Stomach (tissue), 9 donors: ENCODE measurements around the gene ABCA1. TPM values are rescaled to one million over a fixed set of nuclear protein-coding genes. Genes with fewer than 3 reads are reported as not detected.
A peak's percentile ranks its signal among the peaks of the same experiment; 100 is the strongest.

Experiments used
- DNase-seq, 2 donors: peaks; one replicate each; pipeline versions ENCODE4 v3.0.0 to v3.0.0-alpha.2; 2013 to 2019
- H3K27ac ChIP-seq, 5 donors: fragments of 200-600 bp in 4 of 5; sonication (generic) in 4 of 5; one replicate each; pipeline ENCODE4 v1.5.1; 2013 to 2019; ENCODE audit warnings: mild to moderate bottlenecking in 1 of 5, moderate library complexity in 1 of 5
- H3K27me3 ChIP-seq, 3 donors: fragments of 200-600 bp; sonication (generic); one replicate each; pipeline ENCODE4 v1.5.1; 2017 to 2019; ENCODE audit warnings: mixed run types in 1 of 3
- H3K36me3 ChIP-seq, 4 donors: fragments of 200-600 bp; sonication (generic); 1 replicate in 3 of 4; 2 replicates in 1 of 4; pipeline ENCODE4 v1.5.1; 2016 to 2019
- H3K4me1 ChIP-seq, 4 donors: fragments of 200-600 bp; sonication (generic); one replicate each; pipeline ENCODE4 v1.5.1; 2016 to 2019
- H3K4me3 ChIP-seq, 4 donors: fragments of 200-600 bp; sonication (generic) in 3 of 4; one replicate each; pipeline ENCODE4 v1.5.1; 2016 to 2019; ENCODE audit warnings: mild to moderate bottlenecking in 1 of 4
- H3K9me3 ChIP-seq, 4 donors: fragments of 200-600 bp; sonication (generic); one replicate each; pipeline ENCODE4 v1.5.1; 2016 to 2019
- EP300 ChIP-seq: sonication (generic); formaldehyde crosslinking; IDR thresholded peaks from one replicate; pipeline ENCODE4 v1.6.1; 2017; ENCODE audit warnings: antibody characterized with exemption
- POLR2A ChIP-seq, 4 donors: fragments of 450-650 bp; IDR thresholded peaks; one replicate each; pipeline ENCODE4 v1.6.1; 2016; ENCODE audit warnings: antibody characterized with exemption in 4 of 4, control low read depth in 2 of 4, mild to moderate bottlenecking in 1 of 4, moderate library complexity in 1 of 4
- POLR2AphosphoS5 ChIP-seq, 3 donors: sonication (generic); formaldehyde crosslinking; IDR thresholded peaks; one replicate each; pipeline ENCODE4 v1.6.1; 2016; ENCODE audit warnings: antibody characterized with exemption in 3 of 3
- WGBS, 5 donors: extraction: QIAGEN DNeasy Blood & Tissue Kit in 3 of 5; methylation state at CpG; one replicate each; pipeline versions ENCODE4 v1.1.5 to v1.1.7; 2013 to 2018; 5-methylcytosine and 5-hydroxymethylcytosine counted together
- intact Hi-C: fragments of 100-400 bp; cut with DNase I; formaldehyde crosslinking; loops from one replicate; pipeline ENCODE4 v1.15.1; 2023; ENCODE audit warnings: low total_unique reads
- polyA plus RNA-seq, 3 donors: library from polyadenylated mRNA; stranded (reverse); fragments of 200-250 nt; gene quantifications; one replicate each; pipeline ENCODE4 v1.2.3, GENCODE V29; 2013
- total RNA-seq, 5 donors: library from RNA; depleted of rRNA; stranded (reverse); fragments of >200 nt; gene quantifications; one replicate each; pipeline versions ENCODE4 v1.1.0 to v1.2.3, GENCODE V29; 2014 to 2016
- TF ChIP-seq, protein P1 (sequence below), 7 experiments: fragments of 450-650 bp in 4 of 7; fragments of 200-600 bp in 3 of 7; sonication (generic) in 3 of 7; IDR thresholded peaks; one replicate each; pipeline ENCODE4 v1.5.1; 2016 to 2019; ENCODE audit warnings: antibody characterized with exemption in 7 of 7, control low read depth in 2 of 7, mild to moderate bottlenecking in 1 of 7
- donor health status: healthy with polysubstance abuse.
- donor health status: Bipolar disorder and iron deficiency.
- donor health status: healthy.

ABCA1 gene
- total and polyA plus RNA-seq, 8 donors, result 1.9 to 75.3 (median 18.4) TPM

DNA sequence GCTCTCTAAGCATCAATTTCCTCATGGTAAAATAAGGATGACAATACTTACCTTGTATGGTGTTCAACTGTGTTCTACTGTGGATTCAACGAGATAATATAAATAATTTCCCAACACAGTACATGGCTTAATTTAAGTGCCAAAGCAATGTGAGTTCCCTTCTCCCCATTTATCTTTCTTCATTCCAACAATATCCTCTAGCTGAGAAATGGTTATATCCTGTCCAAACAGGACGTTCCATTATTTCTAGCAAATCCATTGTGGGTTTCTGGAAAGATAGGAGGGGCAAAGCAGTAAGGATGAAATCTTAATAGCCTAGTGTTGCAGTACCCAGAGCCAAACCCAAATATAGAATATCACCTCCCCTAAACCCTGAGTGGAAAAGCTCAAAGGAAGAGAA lies 22.0 kb downstream of the ABCA1 start:
- peak overlapping the region in 4 of 5 donors; percentile 67 to 84 (median 78) for H3K27ac ChIP-seq
- DNase-seq, result no peak
- 36 to 69% (median 59%) methylated on average over 2 of the region's 2 CpGs for WGBS, 5 donors
- no peaks in the 10 kb centered on the region for H3K9me3 ChIP-seq
- peak in 1 of 3 donors; percentile 36 for TF ChIP-seq POLR2AphosphoS5 (IDR thresholded peaks at IDR 0.05)
- TF ChIP-seq, protein P1, sequence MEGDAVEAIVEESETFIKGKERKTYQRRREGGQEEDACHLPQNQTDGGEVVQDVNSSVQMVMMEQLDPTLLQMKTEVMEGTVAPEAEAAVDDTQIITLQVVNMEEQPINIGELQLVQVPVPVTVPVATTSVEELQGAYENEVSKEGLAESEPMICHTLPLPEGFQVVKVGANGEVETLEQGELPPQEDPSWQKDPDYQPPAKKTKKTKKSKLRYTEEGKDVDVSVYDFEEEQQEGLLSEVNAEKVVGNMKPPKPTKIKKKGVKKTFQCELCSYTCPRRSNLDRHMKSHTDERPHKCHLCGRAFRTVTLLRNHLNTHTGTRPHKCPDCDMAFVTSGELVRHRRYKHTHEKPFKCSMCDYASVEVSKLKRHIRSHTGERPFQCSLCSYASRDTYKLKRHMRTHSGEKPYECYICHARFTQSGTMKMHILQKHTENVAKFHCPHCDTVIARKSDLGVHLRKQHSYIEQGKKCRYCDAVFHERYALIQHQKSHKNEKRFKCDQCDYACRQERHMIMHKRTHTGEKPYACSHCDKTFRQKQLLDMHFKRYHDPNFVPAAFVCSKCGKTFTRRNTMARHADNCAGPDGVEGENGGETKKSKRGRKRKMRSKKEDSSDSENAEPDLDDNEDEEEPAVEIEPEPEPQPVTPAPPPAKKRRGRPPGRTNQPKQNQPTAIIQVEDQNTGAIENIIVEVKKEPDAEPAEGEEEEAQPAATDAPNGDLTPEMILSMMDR (IDR thresholded peaks at IDR 0.05), result no peak
- peaks cover 50 to 94% (median 70%) of the 10 kb centered on the region in 4 donors for H3K4me1 ChIP-seq
- intact Hi-C loops, result no loop called here
- no peaks in the 10 kb centered on the region for H3K27me3 ChIP-seq
- peaks cover 0 to 26% (median 15%) of the 10 kb centered on the region in 4 donors for H3K36me3 ChIP-seq
- H3K4me3 ChIP-seq, result no peak overlapping the region

DNA sequence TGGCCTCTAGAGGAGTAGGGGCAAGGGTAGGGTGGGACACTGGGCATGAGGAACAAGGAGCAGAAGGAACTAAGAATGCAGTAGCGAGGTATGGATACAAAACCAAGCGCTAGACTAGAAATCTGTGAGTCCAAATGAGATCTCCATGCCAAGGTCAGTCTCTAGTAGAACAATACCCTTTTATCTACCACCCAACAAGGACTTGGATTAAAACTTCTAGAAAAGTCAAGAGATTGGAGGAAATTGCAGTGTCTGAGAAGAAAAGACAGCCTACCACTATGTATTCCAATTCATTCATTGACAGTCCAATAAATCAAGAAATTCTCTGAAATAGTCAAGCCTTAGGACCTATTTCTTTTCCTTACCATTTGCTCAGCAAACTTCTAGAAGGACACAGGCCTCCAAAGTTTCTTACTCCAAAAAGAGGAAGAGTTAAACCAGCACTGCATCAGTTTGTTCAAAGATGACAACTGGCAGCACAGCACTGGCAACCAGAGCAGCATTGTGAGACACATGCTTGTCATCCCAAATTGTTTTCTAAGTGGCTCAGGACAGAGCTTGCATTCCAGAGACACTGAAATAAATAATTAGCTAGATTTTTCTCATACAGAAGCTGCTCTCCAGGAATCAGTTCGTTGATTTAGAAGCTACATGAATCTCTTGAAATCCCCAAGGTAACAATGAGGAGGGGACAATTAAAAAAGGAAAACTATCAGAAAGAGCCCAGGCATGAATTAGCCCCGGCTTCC lies 22.6 kb downstream of the ABCA1 start:
- DNase-seq, result no peak
- peaks cover 0 to 29% (median 20%) of the 10 kb centered on the region in 4 donors for H3K36me3 ChIP-seq
- no peak overlapping the region for H3K4me3 ChIP-seq
- 70 to 85% (median 82%) methylated on average over 4 of the region's 4 CpGs for WGBS, 5 donors
- no peaks in the 10 kb centered on the region for H3K27me3 ChIP-seq
- peak overlapping the region in 4 of 5 donors; percentile 67 to 84 (median 78) for H3K27ac ChIP-seq
- TF ChIP-seq POLR2A (IDR thresholded peaks at IDR 0.05), result no peak
- TF ChIP-seq EP300, result no peak
- TF ChIP-seq, protein P1 (IDR thresholded peaks at IDR 0.05), result no peak
- TF ChIP-seq POLR2AphosphoS5 (IDR thresholded peaks at IDR 0.05), result no peak
- intact Hi-C loops, result no loop called here
- no peaks in the 10 kb centered on the region for H3K9me3 ChIP-seq
- H3K4me1 ChIP-seq, result peaks cover 44 to 94% (median 68%) of the 10 kb centered on the region in 4 donors

DNA sequence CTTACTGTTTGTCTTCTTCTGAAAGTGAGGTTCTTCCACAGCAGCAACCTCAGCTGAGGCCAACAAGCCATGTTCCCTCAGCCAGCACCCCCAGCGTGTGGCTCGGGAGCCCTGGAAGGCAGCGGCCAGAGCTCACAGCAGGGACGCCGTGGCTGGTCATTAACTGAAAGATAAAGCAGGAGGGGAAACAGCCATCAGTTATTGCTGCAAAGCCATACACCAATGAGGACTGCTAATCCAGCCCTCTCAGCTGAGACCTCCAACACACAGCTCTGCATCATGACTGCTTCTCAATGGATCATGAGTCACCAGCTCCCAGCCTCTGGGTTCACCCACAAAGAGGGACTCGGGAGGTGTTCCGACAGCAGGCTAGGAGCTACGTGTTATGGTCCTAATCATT lies 24.3 kb downstream of the ABCA1 start:
- intact Hi-C loops, result no loop called here
- 63 to 87% (median 72%) methylated on average over 8 of the region's 8 CpGs for WGBS, 5 donors
- H3K27ac ChIP-seq, result peak overlapping the region in 3 of 5 donors; percentile 22 to 84 (median 82)

DNA sequence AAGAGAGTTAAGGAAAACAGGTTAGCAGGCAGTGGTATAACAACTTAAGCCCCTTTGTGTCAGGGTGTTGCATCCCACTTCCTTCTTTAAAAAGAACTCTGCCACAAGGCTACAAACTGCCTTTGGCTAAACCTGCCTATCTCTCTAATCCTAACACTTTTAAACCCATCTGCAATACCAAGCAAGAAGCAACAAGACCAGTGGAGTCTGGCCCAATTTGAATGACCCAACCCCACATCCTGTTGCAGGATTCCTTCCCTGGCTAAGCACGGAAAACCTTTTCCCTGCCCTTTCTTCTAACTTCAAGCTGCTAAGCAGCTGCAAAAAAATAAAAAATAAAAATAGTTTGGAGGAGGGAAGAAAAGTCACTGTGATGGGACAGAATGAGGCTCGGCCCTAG lies 27.1 kb downstream of the ABCA1 start:
- intact Hi-C loops, result no loop called here
- Histone ChIP-seq H3K4me3 (no peak overlapping the region), H3K9me3 (no peaks in the 10 kb centered on the region), H3K27ac (peak overlapping the region in 1 of 5 donors; percentile 11), H3K4me1 (peaks cover 6 to 60% (median 33%) of the 10 kb centered on the region in 4 donors), H3K36me3 (peaks cover 0 to 47% (median 42%) of the 10 kb centered on the region in 4 donors), H3K27me3 (no peaks in the 10 kb centered on the region)
- no peak for TF ChIP-seq EP300
- no peak for TF ChIP-seq POLR2A (IDR thresholded peaks at IDR 0.05)
- TF ChIP-seq POLR2AphosphoS5 (IDR thresholded peaks at IDR 0.05), result no peak
- TF ChIP-seq, protein P1 (IDR thresholded peaks at IDR 0.05), result no peak
- WGBS, 5 donors, result 62 to 87% (median 77%) methylated on average over 2 of the region's 2 CpGs
- no peak for DNase-seq

More for the DNA sequence above, 24.3 kb downstream of the ABCA1 start:
- no peaks in the 10 kb centered on the region for H3K27me3 ChIP-seq
- peak in 1 of 3 donors; percentile 9 for TF ChIP-seq POLR2AphosphoS5 (IDR thresholded peaks at IDR 0.05)
- TF ChIP-seq EP300, result no peak
- H3K9me3 ChIP-seq, result no peaks in the 10 kb centered on the region
- no peak for DNase-seq
- no peak overlapping the region for H3K4me3 ChIP-seq
- H3K4me1 ChIP-seq, result peaks cover 28 to 84% (median 56%) of the 10 kb centered on the region in 4 donors
- H3K36me3 ChIP-seq, result peaks cover 0 to 40% (median 33%) of the 10 kb centered on the region in 4 donors

DNA sequence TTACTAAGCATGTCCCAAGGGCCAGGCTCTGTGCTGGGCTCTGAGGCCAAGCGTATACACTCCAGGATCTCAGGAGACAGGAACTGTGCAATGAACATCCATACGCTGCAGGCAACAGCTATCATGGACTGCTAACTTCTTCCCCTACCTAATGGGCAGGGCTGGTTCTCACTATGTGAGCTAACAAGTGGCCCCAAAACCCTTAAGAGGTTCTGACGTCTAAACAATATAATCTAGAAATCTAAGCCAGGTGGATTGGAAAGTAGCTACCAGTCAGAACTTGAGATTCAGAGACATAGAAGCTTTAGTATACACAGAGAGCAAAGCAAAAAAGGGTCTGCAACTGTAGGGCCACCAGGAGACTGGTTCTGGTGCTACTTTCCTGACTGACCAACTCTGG lies 27.6 kb downstream of the ABCA1 start:
- Histone ChIP-seq H3K27ac (no peak overlapping the region), H3K9me3 (no peaks in the 10 kb centered on the region), H3K4me1 (peaks cover under 1 to 59% (median 33%) of the 10 kb centered on the region in 4 donors), H3K4me3 (no peak overlapping the region), H3K27me3 (no peaks in the 10 kb centered on the region), H3K36me3 (peaks cover 0 to 47% (median 42%) of the 10 kb centered on the region in 4 donors)
- DNase-seq, result no peak
- 61 to 87% (median 82%) methylated on average over 2 to 3 of the region's 3 CpGs for WGBS, 5 donors
- intact Hi-C loops, result no loop called here
- TF ChIP-seq POLR2A (IDR thresholded peaks at IDR 0.05) (no peak), POLR2AphosphoS5 (IDR thresholded peaks at IDR 0.05) (no peak), EP300 (no peak)
- TF ChIP-seq, protein P1 (IDR thresholded peaks at IDR 0.05), result no peak
